ENCODE data around the gene ANKRD62. TPM values are rescaled to one million over a fixed set of nuclear protein-coding genes. Genes with fewer than 3 reads are reported as not detected.
"Not testable (repeated sequence)": the region's sequence is repeated elsewhere in the genome, so short reads cannot be mapped to it uniquely, and the experiment has no call there.

The ANKRD62 gene
- total RNA-seq, 1 donor from 2014 or later: not detected

DNA sequence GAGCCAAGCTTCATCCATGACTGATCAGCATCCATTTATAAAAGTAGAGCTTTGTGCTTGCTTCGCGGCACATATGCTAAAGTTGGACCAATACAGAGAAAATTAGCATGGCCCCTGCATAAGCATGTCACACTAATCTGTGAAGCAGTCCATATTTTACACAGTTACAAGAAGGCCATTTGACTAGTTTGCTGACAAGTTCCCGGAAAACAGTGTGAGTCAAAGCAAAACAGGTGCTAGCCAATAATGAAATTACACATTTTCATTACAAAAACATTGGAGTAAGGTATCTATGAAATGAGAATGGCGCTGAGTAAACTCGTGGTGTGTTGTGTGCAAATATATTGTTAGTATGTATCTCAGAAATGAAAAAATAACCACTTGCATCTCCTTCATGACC is 4.7 kb downstream of the ANKRD62 start:
- no peak for DNase-seq
- Mint-ChIP-seq H3K27ac (no peak overlapping the region), H3K9me3 (no peaks in the 10 kb centered on the region), H3K4me3 (no peak overlapping the region), H3K36me3 (ENCODE audit: low read depth) (no peaks in the 10 kb centered on the region), H3K27me3 (peaks cover 20% of the 10 kb centered on the region), H3K4me1 (peaks cover 3% of the 10 kb centered on the region)
- intact Hi-C loops (cut with micrococcal nuclease): no loop called here

GRCh38 chr18:12099160-12099559 is 5.5 kb downstream of the ANKRD62 start:
- peaks cover 22% of the 10 kb centered on the region for H3K27me3 Mint-ChIP-seq
- no peaks in the 10 kb centered on the region for H3K9me3 Mint-ChIP-seq
- intact Hi-C loops (cut with micrococcal nuclease): no loop called here
- H3K4me1 Mint-ChIP-seq: peaks cover 3% of the 10 kb centered on the region
- no peaks in the 10 kb centered on the region for H3K36me3 Mint-ChIP-seq (ENCODE audit: low read depth)
- no peak for DNase-seq
- no peak overlapping the region for H3K4me3 Mint-ChIP-seq
- no peak overlapping the region for H3K27ac Mint-ChIP-seq

- H3K9me3 Mint-ChIP-seq: no peaks in the 10 kb centered on the region
- no peak for DNase-seq
- peaks cover 3% of the 10 kb centered on the region for H3K4me1 Mint-ChIP-seq
- H3K36me3 Mint-ChIP-seq (ENCODE audit: low read depth): no peaks in the 10 kb centered on the region
- H3K4me3 Mint-ChIP-seq: no peak overlapping the region
- intact Hi-C loops (cut with micrococcal nuclease): no loop called here
- H3K27ac Mint-ChIP-seq: no peak overlapping the region
- H3K27me3 Mint-ChIP-seq: peaks cover 37% of the 10 kb centered on the region
Measured at GRCh38 chr18:12101266-12101665, 7.6 kb downstream of the ANKRD62 start.

GRCh38 chr18:12102136-12102842 is 8.6 kb downstream of the ANKRD62 start:
- Mint-ChIP-seq H3K36me3 (ENCODE audit: low read depth) (no peaks in the 10 kb centered on the region), H3K4me3 (no peak overlapping the region), H3K27ac (no peak overlapping the region), H3K9me3 (no peaks in the 10 kb centered on the region), H3K27me3 (peaks cover 38% of the 10 kb centered on the region), H3K4me1 (peaks cover 3% of the 10 kb centered on the region)
- no peak for DNase-seq
- intact Hi-C loops (cut with micrococcal nuclease): no loop called here

GRCh38 chr18:12106471-12106870 is 12.8 kb downstream of the ANKRD62 start:
- intact Hi-C loops (cut with micrococcal nuclease): no loop called here
- no peak overlapping the region for H3K27ac Mint-ChIP-seq
- no peaks in the 10 kb centered on the region for H3K4me1 Mint-ChIP-seq
- H3K9me3 Mint-ChIP-seq: no peaks in the 10 kb centered on the region
- peaks cover 39% of the 10 kb centered on the region for H3K27me3 Mint-ChIP-seq
- no peaks in the 10 kb centered on the region for H3K36me3 Mint-ChIP-seq (ENCODE audit: low read depth)
- no peak overlapping the region for H3K4me3 Mint-ChIP-seq
- DNase-seq: no peak

DNA sequence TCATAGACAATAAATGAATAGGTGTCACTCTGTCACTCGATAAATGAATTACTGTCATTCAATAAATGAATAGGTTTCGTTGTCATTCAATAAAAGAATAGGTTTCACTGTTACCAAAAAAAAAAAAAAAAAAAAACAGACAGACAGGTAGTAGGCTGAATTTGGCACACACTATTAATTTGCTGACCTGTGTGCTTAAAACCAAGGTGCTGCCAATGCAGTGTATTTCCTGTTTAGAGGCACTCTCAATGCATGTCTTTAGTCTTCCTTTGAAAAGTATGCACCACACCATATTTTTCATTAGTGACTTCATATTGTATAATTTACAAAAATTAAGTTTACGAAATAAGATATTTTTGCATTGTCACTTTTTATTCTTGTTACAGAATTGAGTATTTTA is 16.2 kb downstream of the ANKRD62 start:
- no peak overlapping the region for H3K4me3 Mint-ChIP-seq
- H3K27me3 Mint-ChIP-seq: peaks cover 25% of the 10 kb centered on the region
- intact Hi-C loops (cut with micrococcal nuclease): no loop called here

GRCh38 chr18:12113999-12114646 is 20.5 kb downstream of the ANKRD62 start:
- intact Hi-C loops (cut with micrococcal nuclease): no loop called here
- Mint-ChIP-seq H3K9me3 (no peaks in the 10 kb centered on the region), H3K27me3 (peaks cover 19% of the 10 kb centered on the region), H3K36me3 (ENCODE audit: low read depth) (no peaks in the 10 kb centered on the region), H3K4me1 (no peaks in the 10 kb centered on the region), H3K4me3 (no peak overlapping the region), H3K27ac (no peak overlapping the region)
- DNase-seq: no peak

More for the DNA sequence above, 16.2 kb downstream of the ANKRD62 start:
- no peaks in the 10 kb centered on the region for H3K36me3 Mint-ChIP-seq (ENCODE audit: low read depth)
- no peak overlapping the region for H3K27ac Mint-ChIP-seq
- no peaks in the 10 kb centered on the region for H3K4me1 Mint-ChIP-seq
- H3K9me3 Mint-ChIP-seq: no peaks in the 10 kb centered on the region
- no peak for DNase-seq

GRCh38 chr18:12119358-12119757 is 25.7 kb downstream of the ANKRD62 start:
- Mint-ChIP-seq H3K4me3 (no peak overlapping the region), H3K4me1 (no peaks in the 10 kb centered on the region), H3K27me3 (peaks cover 27% of the 10 kb centered on the region), H3K9me3 (no peaks in the 10 kb centered on the region), H3K36me3 (ENCODE audit: low read depth) (no peaks in the 10 kb centered on the region), H3K27ac (no peak overlapping the region)
- DNase-seq: no peak
- intact Hi-C loops (cut with micrococcal nuclease): no loop called here

DNA sequence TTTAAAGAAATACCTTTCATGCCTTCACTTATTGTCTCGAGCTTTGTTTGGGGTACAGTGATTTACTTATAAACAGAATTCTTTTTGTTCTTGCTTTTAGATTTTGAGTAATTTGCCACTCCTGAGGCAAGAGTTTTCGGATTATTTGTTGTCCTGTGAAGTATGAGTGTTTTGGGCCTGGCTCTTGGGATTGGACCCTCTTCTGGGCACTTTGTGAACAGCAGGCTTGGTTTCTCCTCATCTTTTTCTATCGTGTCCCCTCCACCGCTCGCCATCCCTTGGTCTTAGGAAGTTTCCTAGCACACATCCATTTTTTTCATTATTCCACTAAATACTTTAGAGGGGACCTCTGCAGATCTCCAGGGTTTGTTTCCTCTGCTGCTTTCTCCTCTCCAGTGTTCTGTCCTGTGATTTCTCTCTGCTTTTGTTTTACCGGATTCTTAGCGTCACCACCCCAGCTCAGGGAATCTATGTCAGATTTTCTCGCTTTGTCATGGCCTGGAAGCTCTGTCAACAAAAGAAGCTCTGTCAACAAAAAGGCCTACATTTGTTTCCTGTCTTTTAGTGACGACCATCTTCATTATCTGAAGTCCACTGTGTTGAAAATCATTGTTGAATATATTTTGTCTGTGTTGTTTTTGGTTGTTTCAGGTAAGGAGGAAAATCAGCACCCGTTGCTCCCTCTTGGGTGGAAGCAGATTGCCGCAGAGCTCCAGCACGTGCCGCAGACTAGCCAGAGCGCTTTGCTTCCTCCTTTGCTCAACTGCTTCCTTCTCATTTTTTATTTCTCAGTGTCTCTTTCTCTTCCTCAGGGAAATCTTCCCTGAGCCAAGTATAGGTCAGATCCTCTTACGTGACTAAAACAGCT is 27.8 kb downstream of the ANKRD62 start:
- no peak for DNase-seq
- no peak overlapping the region for H3K4me3 Mint-ChIP-seq
- no peak overlapping the region for H3K27ac Mint-ChIP-seq
- no peaks in the 10 kb centered on the region for H3K4me1 Mint-ChIP-seq
- no peaks in the 10 kb centered on the region for H3K36me3 Mint-ChIP-seq (ENCODE audit: low read depth)
- intact Hi-C loops (cut with micrococcal nuclease): no loop called here
- peaks cover 33% of the 10 kb centered on the region for H3K27me3 Mint-ChIP-seq
- H3K9me3 Mint-ChIP-seq: no peaks in the 10 kb centered on the region

- DNase-seq; H3K4me3 Mint-ChIP-seq; H3K36me3 Mint-ChIP-seq (ENCODE audit: low read depth); intact Hi-C loops (cut with micrococcal nuclease); H3K4me1 Mint-ChIP-seq; H3K9me3 Mint-ChIP-seq; H3K27ac Mint-ChIP-seq: not testable (repeated sequence)
- H3K27me3 Mint-ChIP-seq: peaks cover 30% of the 10 kb centered on the region
Measured at GRCh38 chr18:12122043-12122389, 28.4 kb downstream of the ANKRD62 start.

- H3K9me3 Mint-ChIP-seq; intact Hi-C loops (cut with micrococcal nuclease); DNase-seq; H3K27ac Mint-ChIP-seq; H3K4me1 Mint-ChIP-seq; H3K36me3 Mint-ChIP-seq (ENCODE audit: low read depth); H3K4me3 Mint-ChIP-seq: not testable (repeated sequence)
- H3K27me3 Mint-ChIP-seq: peaks cover 11% of the 10 kb centered on the region
Measured at GRCh38 chr18:12127647-12128046, 34.0 kb downstream of the ANKRD62 start.

DNA sequence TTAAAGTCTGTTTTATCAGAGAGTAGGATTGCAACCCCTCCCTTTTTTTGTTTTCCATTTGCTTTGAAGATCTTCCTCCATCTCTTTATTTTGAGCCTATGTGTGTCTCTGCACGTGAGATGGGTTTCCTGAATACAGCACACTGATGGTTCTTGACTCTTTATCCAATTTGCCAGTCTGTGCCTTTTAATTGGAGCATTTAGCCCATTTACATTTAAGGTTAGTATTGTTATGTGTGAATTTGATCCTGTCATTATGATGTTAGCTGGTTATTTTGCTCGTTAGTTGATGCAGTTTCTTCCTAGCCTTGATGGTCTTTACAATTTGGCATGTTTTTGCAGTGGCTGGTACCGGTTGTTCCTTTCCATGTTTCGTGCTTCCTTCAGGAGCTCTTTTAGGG is 45.2 kb downstream of the ANKRD62 start:
- DNase-seq; H3K36me3 Mint-ChIP-seq (ENCODE audit: low read depth); intact Hi-C loops (cut with micrococcal nuclease); H3K4me1 Mint-ChIP-seq; H3K9me3 Mint-ChIP-seq; H3K27me3 Mint-ChIP-seq; H3K27ac Mint-ChIP-seq; H3K4me3 Mint-ChIP-seq: not testable (repeated sequence)

GRCh38 chr18:12140866-12141265 is 47.2 kb downstream of the ANKRD62 start:
- H3K4me3 Mint-ChIP-seq; H3K9me3 Mint-ChIP-seq; intact Hi-C loops (cut with micrococcal nuclease); H3K4me1 Mint-ChIP-seq; DNase-seq; H3K27me3 Mint-ChIP-seq; H3K27ac Mint-ChIP-seq; H3K36me3 Mint-ChIP-seq (ENCODE audit: low read depth): not testable (repeated sequence)

DNA sequence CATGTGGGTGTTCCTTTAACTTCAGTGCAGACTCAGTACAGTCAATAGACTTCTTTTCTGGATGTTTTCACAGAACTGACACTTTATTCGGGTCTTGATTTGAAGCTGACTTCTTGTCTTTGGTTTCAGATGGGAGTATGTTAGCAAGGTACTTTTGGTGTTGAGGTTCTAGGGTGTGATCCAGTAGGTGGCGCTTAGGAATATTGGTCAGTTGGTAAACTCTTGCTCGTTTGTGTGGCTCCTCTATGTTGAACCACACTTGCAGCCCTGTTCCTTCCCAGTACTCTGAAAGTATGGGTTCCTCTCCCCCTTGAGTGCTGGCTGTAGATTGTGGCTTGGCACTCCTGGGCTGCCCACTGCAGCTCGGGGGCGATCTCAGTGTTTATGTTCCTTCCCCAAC is 48.1 kb downstream of the ANKRD62 start:
- H3K4me3 Mint-ChIP-seq; H3K9me3 Mint-ChIP-seq; H3K36me3 Mint-ChIP-seq (ENCODE audit: low read depth); H3K27me3 Mint-ChIP-seq; DNase-seq; H3K4me1 Mint-ChIP-seq; H3K27ac Mint-ChIP-seq; intact Hi-C loops (cut with micrococcal nuclease): not testable (repeated sequence)

Measured in activated CD4-positive, alpha-beta T cell treated with anti-CD3 and anti-CD28 coated beads, Interleukin-2, amount 10 ng/mL, durations not matched to agents 24 days and 14 days (primary cell).